Nephron progenitor cell (in vitro differentiated cells): ENCODE measurements around the gene RAB3IP.

Source experiments
- DNase-seq: peaks from one replicate; pipeline ENCODE4 v3.0.0; 2021
- H3K27ac Mint-ChIP-seq: 2 replicates; pipeline ENCODE4 v1.8.0; 2021; ENCODE audit warnings: mild to moderate bottlenecking, moderate library complexity, mixed read lengths
- H3K27me3 Mint-ChIP-seq: 2 replicates; pipeline ENCODE4 v1.8.0; 2021; ENCODE audit warnings: mild to moderate bottlenecking, low read depth, mixed read lengths; ENCODE audit not compliant: poor library complexity
- H3K36me3 Mint-ChIP-seq: 2 replicates; pipeline ENCODE4 v1.8.0; 2021; ENCODE audit warnings: low read depth, mixed read lengths
- H3K4me1 Mint-ChIP-seq: 2 replicates; pipeline ENCODE4 v1.8.0; 2021; ENCODE audit warnings: mixed read lengths
- H3K4me3 Mint-ChIP-seq: 2 replicates; pipeline ENCODE4 v1.8.0; 2021; ENCODE audit warnings: mild to moderate bottlenecking, moderate library complexity, mixed read lengths
- H3K9me3 Mint-ChIP-seq: 2 replicates; pipeline ENCODE4 v1.8.0; 2021; ENCODE audit warnings: mild to moderate bottlenecking, moderate library complexity, mixed read lengths
- CTCF ChIP-seq: fragments of 200-600 bp; sonication (generic); IDR thresholded peaks from 2 replicates; pipeline ENCODE4 v1.5.0; 2021; ENCODE audit warnings: antibody characterized with exemption

The RAB3IP gene

GRCh38 chr12:69833696-69834095 lies 95.0 kb downstream of the RAB3IP start:
- H3K9me3 Mint-ChIP-seq: no peaks in the 10 kb centered on the region
- peaks cover 14% of the 10 kb centered on the region for H3K27me3 Mint-ChIP-seq
- no peak overlapping the region for H3K4me3 Mint-ChIP-seq
- no peak for DNase-seq
- TF ChIP-seq CTCF: no peak
- H3K27ac Mint-ChIP-seq: no peak overlapping the region
- no peaks in the 10 kb centered on the region for H3K4me1 Mint-ChIP-seq
- H3K36me3 Mint-ChIP-seq: no peaks in the 10 kb centered on the region

- DNase-seq: no peak
- Mint-ChIP-seq H3K27ac (no peak overlapping the region), H3K4me3 (no peak overlapping the region), H3K9me3 (no peaks in the 10 kb centered on the region), H3K4me1 (no peaks in the 10 kb centered on the region), H3K36me3 (no peaks in the 10 kb centered on the region), H3K27me3 (peaks cover 15% of the 10 kb centered on the region)
- no peak for TF ChIP-seq CTCF
Measured at GRCh38 chr12:69834147-69834546, 95.5 kb downstream of the RAB3IP start.

- Mint-ChIP-seq H3K4me1 (no peaks in the 10 kb centered on the region), H3K27ac (no peak overlapping the region), H3K4me3 (no peak overlapping the region), H3K9me3 (no peaks in the 10 kb centered on the region), H3K36me3 (no peaks in the 10 kb centered on the region), H3K27me3 (peaks cover 13% of the 10 kb centered on the region)
- TF ChIP-seq CTCF: no peak
- DNase-seq: no peak
Measured at GRCh38 chr12:69834576-69834975, 95.9 kb downstream of the RAB3IP start.

- no peak overlapping the region for H3K4me3 Mint-ChIP-seq
- no peak overlapping the region for H3K27ac Mint-ChIP-seq
- no peak for TF ChIP-seq CTCF
- H3K9me3 Mint-ChIP-seq: no peaks in the 10 kb centered on the region
- H3K36me3 Mint-ChIP-seq: no peaks in the 10 kb centered on the region
- no peaks in the 10 kb centered on the region for H3K4me1 Mint-ChIP-seq
- peaks cover 13% of the 10 kb centered on the region for H3K27me3 Mint-ChIP-seq
- DNase-seq: no peak
Measured at GRCh38 chr12:69835081-69835480, 96.4 kb downstream of the RAB3IP start.

- Mint-ChIP-seq H3K4me3 (no peak overlapping the region), H3K36me3 (no peaks in the 10 kb centered on the region), H3K27me3 (peaks cover 11% of the 10 kb centered on the region)
Measured at GRCh38 chr12:69836015-69836414, 97.4 kb downstream of the RAB3IP start.

More at GRCh38 chr12:69836015-69836414, 97.4 kb downstream of the RAB3IP start:
- Mint-ChIP-seq H3K4me1 (no peaks in the 10 kb centered on the region), H3K27ac (no peak overlapping the region), H3K9me3 (no peaks in the 10 kb centered on the region)
- TF ChIP-seq CTCF: no peak
- DNase-seq: no peak
